Measurements from ENCODE around the gene TMEM250. TPM values are rescaled to one million over a fixed set of nuclear protein-coding genes. Genes with fewer than 3 reads are reported as not detected.
A peak's percentile ranks its signal among the peaks of the same experiment; 100 is the strongest.

TMEM250 gene
- total and polyA plus RNA-seq, 9 donors = 19.7 to 27.9 (median 22.9) TPM

DNA sequence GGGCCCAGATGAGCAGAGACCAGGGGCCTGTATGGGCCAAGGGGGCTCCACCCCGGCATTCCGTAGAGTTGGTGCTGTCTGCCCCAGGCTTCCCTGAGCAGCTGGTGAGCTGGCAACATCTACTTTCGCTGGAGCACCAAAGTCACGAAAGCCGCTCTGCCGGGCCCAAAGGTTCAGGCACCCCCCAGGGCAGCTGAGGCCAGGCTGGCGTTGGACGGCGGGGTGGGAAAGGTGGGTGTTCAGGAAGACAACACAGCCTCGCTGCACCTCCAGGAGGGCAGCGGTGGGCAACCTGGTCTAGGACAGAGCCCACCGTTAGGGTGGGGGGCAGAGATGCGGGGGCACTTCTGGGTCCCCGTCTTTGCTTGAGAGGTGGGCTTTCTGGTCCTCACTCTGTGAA, 30.1 kb upstream of the TMEM250 start:
- 74% methylated on average over 12 of the region's 14 CpGs for WGBS (ENCODE audit: insufficient coverage)
- H3K36me3 ChIP-seq (ENCODE audit: control insufficient read depth, insufficient read depth, low read length) = no peaks in the 10 kb centered on the region
- no peak overlapping the region for H3K27ac ChIP-seq (ENCODE audit: low read length)
- no peaks in the 10 kb centered on the region for H3K9me3 ChIP-seq (replicated peaks; ENCODE audit: control insufficient read depth, low read depth, low read length)
- no peak overlapping the region for H3K4me3 ChIP-seq (ENCODE audit: low read length)
- H3K27me3 ChIP-seq (ENCODE audit: control insufficient read depth, insufficient read depth, low read length) = peaks cover 43% of the 10 kb centered on the region
- no peak for DNase-seq
- peaks cover 15% of the 10 kb centered on the region for H3K4me1 ChIP-seq (ENCODE audit: control insufficient read depth, insufficient read depth, low read length)

DNA sequence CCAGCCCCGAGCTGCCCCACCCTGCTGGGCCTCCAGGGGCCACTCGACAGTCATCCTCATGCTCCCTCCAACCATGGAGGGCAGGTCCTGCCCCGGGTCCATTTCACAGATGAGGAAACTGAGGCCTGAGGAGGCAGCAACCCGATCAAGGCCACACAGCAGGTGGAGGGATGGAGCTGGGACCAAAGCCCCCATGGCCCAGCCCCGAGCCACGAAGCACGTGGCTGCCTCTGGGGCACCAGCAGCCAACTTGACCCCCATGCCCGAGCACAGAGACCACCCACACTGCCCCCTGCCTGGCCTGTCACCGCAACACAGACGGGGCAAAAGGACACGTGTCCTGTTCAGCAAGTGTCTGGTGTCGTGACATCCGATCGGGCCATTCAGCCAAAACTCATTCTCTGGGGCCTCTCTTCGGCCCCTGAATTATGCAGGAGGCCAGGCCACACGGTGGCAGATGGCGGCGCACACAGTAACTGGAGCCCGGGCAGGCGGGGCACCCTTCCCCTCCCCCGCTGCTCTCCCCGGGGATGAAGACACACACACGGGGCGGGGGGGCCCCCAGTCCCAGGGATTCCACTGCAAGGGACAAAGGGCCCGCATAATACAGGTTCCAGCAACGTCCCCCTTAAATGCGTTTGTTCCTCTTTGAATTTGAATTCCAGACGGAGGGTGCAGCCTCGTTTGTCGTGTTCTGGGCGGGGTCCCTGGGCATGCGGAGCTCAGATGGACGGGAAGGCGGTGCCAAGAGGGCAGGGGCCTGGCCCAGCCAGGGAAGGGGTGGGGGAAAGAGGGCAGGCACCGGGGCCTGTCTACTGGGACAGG, 29.4 kb upstream of the TMEM250 start:
- peak; percentile 19 for DNase-seq
- Histone ChIP-seq H3K36me3 (ENCODE audit: control insufficient read depth, insufficient read depth, low read length) (no peaks in the 10 kb centered on the region), H3K4me3 (ENCODE audit: low read length) (no peak overlapping the region), H3K27ac (ENCODE audit: low read length) (no peak overlapping the region), H3K9me3 (replicated peaks; ENCODE audit: control insufficient read depth, low read depth, low read length) (no peaks in the 10 kb centered on the region), H3K27me3 (ENCODE audit: control insufficient read depth, insufficient read depth, low read length) (peaks cover 48% of the 10 kb centered on the region), H3K4me1 (ENCODE audit: control insufficient read depth, insufficient read depth, low read length) (peaks cover 20% of the 10 kb centered on the region)
- 18% methylated on average over 34 of the region's 35 CpGs for WGBS (ENCODE audit: insufficient coverage)

DNA sequence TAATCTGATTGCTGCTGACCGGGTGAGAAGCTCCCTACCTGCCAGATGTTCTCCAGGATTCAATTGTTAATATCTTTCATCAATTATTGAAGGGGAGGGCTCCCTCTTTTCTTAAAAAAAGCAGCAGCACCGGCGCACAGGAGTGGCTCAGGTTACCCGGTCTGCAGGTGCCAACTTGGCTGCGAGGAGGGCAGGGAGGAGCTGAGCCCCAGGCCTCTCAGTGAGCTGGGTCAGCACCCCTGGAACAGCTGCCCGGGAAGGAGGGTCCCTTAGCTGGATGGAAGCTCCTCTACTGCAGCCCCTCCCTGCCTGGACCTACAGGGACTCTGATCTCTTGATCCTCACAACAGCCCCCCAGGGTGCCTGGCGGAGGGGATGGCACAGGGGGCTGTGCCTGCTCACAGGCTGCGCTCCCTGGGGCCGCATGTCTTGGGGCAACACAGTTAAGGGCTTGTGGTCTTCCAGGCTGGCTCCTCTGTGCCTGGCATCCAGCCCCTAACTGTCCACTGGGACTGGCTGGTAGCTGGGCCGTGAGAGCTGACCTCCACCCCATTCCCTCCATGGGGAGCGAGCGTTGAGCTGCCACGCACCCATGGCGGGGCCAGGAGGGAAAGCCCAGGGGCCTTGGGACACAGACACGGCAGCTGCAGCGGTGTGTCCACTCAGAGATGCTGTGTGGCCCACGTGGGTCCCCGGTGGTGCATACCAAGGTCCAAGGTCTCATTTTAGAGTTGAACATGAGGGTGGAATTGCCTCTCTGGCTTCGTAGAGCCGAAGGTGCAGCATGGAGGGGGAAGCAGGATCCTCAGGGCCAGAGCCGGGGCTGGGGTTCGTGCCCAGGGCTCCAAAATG, 28.6 kb upstream of the TMEM250 start:
- no peaks in the 10 kb centered on the region for H3K9me3 ChIP-seq (replicated peaks; ENCODE audit: control insufficient read depth, low read depth, low read length)
- H3K27ac ChIP-seq (ENCODE audit: low read length) = no peak overlapping the region
- peaks cover 24% of the 10 kb centered on the region for H3K4me1 ChIP-seq (ENCODE audit: control insufficient read depth, insufficient read depth, low read length)
- H3K36me3 ChIP-seq (ENCODE audit: control insufficient read depth, insufficient read depth, low read length) = no peaks in the 10 kb centered on the region
- no peak for DNase-seq
- peaks cover 53% of the 10 kb centered on the region for H3K27me3 ChIP-seq (ENCODE audit: control insufficient read depth, insufficient read depth, low read length)
- 71% methylated on average over 14 of the region's 22 CpGs for WGBS (ENCODE audit: insufficient coverage)
- H3K4me3 ChIP-seq (ENCODE audit: low read length) = no peak overlapping the region

DNA sequence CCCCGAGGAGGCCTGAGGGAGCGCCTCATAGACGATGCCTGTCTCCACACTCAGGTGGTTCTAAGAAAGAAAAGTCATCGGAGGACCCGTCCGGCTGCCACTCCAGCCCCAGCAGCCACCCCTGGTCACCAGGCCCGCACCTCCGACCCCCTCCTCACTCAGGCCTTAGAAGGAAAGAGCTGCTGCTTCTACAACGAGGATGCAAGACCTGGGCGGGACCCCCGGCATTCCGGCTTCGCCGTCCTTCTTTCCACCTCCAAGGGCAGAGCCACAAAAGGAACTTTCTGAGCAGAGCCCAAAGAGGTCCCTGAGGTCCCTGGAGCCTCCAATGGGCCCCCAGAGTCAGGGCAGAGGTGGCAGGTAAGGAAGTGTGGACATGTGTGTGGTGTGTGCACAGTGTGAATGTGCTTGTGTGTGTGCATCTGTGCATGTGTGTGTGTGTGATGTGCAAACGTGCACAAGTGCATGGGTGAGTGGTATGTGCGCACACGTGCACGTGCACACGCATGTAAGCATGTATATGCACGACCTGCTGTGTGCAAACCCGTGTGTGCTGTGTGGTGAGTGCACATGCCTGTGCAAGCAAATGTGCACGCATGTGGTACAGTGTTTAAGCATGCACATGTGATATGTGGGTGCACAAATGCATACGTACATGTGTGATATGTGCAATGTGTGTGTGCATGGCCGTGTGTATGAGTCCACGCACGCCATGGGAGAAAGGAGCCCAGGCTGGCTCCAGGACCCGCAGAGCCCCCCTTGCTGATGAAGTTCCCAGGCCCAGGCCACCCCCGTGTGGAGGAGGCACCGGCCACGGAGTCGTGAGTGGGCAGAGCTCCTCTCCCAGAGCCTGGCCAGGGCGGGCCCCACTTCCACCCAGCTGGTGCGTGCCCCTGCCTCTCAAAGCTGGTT, 27.7 kb upstream of the TMEM250 start:
- Histone ChIP-seq H3K9me3 (replicated peaks; ENCODE audit: control insufficient read depth, low read depth, low read length) (no peaks in the 10 kb centered on the region), H3K27ac (ENCODE audit: low read length) (no peak overlapping the region), H3K27me3 (ENCODE audit: control insufficient read depth, insufficient read depth, low read length) (peaks cover 49% of the 10 kb centered on the region), H3K36me3 (ENCODE audit: control insufficient read depth, insufficient read depth, low read length) (no peaks in the 10 kb centered on the region), H3K4me1 (ENCODE audit: control insufficient read depth, insufficient read depth, low read length) (peaks cover 27% of the 10 kb centered on the region), H3K4me3 (ENCODE audit: low read length) (no peak overlapping the region)
- no peak for DNase-seq
- WGBS (ENCODE audit: insufficient coverage) = 69% methylated on average over 30 of the region's 33 CpGs

DNA sequence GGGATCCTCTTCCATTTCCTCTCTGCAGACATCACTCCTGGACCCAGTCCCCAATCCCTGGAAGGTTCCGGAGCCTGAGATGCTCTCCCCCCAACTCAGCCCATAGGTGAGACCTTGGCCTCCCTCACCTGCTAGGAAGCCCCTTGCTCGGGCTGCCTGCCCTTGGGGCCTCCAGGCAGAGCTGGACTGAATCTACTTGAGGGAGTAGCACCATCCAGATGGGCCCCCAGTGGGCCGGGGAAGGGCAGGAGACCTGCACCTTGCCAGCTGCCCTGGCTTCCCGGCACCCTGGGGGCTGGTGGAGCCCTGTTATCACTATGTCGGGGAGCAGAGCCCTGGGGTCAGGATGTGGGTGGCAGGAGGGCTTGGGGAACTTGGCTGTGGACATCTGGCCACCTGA, 26.9 kb upstream of the TMEM250 start:
- Histone ChIP-seq H3K4me1 (ENCODE audit: control insufficient read depth, insufficient read depth, low read length) (peaks cover 27% of the 10 kb centered on the region), H3K27ac (ENCODE audit: low read length) (no peak overlapping the region), H3K9me3 (replicated peaks; ENCODE audit: control insufficient read depth, low read depth, low read length) (no peaks in the 10 kb centered on the region), H3K27me3 (ENCODE audit: control insufficient read depth, insufficient read depth, low read length) (peaks cover 45% of the 10 kb centered on the region), H3K36me3 (ENCODE audit: control insufficient read depth, insufficient read depth, low read length) (no peaks in the 10 kb centered on the region), H3K4me3 (ENCODE audit: low read length) (no peak overlapping the region)
- WGBS (ENCODE audit: insufficient coverage) = 55% methylated on average over 5 of the region's 5 CpGs
- no peak for DNase-seq

DNA sequence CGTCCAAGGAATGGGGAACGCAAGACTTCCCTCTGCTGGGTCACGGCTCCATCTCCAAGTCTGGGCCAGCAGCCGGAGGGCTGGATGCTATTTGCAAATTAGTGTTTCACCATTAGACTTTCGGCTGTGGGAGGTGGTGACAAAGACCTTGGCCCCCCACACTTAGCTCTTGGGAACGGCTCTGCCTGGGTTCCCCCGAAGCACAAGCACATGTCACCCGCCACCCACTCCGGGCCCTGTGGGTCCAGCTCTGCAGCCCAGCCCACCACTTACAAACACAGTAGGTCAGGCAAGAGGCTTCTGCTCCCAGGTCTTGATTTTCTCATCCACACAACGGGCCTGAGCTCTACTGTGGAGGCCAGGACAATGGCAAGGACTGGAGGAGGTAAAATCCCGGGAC, 25.8 kb upstream of the TMEM250 start:
- Histone ChIP-seq H3K27ac (ENCODE audit: low read length) (no peak overlapping the region), H3K4me3 (ENCODE audit: low read length) (no peak overlapping the region), H3K4me1 (ENCODE audit: control insufficient read depth, insufficient read depth, low read length) (peaks cover 27% of the 10 kb centered on the region), H3K9me3 (replicated peaks; ENCODE audit: control insufficient read depth, low read depth, low read length) (no peaks in the 10 kb centered on the region), H3K27me3 (ENCODE audit: control insufficient read depth, insufficient read depth, low read length) (peaks cover 38% of the 10 kb centered on the region), H3K36me3 (ENCODE audit: control insufficient read depth, insufficient read depth, low read length) (no peaks in the 10 kb centered on the region)
- no peak for DNase-seq
- 78% methylated on average over 10 of the region's 11 CpGs for WGBS (ENCODE audit: insufficient coverage)

DNA sequence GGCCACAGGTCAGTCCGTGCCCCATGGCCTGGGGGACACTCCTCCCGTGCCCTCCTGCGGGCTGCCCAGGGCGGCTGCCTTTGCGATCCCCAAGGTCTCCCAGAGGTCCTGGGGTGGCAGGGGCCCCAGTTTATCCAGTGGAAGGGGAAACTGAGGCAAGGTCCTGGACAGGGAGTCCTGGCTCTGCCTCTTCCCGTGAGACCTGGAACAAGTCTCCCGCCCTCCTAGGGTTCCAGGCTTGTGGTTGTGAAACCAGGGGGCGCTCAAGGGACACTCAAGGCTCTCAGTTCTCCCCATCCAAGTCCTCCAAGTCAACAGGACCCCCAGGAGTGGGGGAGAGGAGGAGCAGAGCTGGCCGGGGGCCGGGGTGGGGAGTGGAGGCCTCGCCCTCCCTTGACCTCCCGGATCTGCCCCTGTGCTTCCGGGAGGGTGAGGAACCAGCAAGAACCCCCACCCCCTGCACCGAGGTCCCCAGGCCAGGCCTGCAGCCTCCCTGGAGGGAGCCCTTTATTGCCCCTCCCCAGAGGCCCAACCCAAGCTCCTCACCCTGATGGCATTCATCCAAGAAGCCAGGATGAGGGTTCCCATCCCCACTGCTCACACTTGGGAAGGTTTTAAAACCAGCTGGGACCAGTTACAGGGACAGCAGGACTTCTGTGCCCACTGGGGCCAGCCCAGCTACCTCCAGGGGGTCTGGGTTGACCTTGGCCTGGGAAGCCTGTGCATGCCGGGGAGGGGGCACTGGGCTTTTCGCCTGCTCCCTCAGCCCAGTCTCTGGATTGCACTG, 24.7 kb upstream of the TMEM250 start:
- H3K36me3 ChIP-seq (ENCODE audit: control insufficient read depth, insufficient read depth, low read length) = no peaks in the 10 kb centered on the region
- WGBS (ENCODE audit: insufficient coverage) = 43% methylated on average over 8 of the region's 16 CpGs
- DNase-seq = peak; percentile 52
- peaks cover 35% of the 10 kb centered on the region for H3K27me3 ChIP-seq (ENCODE audit: control insufficient read depth, insufficient read depth, low read length)
- H3K4me3 ChIP-seq (ENCODE audit: low read length) = no peak overlapping the region
- H3K4me1 ChIP-seq (ENCODE audit: control insufficient read depth, insufficient read depth, low read length) = peaks cover 21% of the 10 kb centered on the region
- H3K27ac ChIP-seq (ENCODE audit: low read length) = no peak overlapping the region
- H3K9me3 ChIP-seq (replicated peaks; ENCODE audit: control insufficient read depth, low read depth, low read length) = no peaks in the 10 kb centered on the region

DNA sequence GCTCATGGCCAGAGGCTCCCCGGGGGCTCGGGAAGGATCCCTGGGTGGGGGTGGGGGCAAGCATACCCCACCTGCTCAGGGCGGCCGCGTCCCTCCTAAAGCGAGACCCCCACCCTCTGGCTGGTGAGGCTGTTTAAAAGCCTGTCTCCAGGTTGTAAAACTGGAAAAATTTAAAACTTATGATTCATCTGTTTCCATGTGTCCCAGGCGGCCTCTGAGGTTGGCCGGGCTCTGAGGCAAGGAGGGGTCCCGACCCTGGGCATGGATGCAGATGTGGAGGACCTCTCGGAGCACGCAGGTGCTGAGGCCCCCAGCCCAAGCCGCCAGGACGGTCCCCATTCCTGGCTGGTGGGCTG, 24.2 kb upstream of the TMEM250 start:
- 17% methylated on average over 7 of the region's 13 CpGs for WGBS (ENCODE audit: insufficient coverage)
- Histone ChIP-seq H3K4me1 (ENCODE audit: control insufficient read depth, insufficient read depth, low read length) (peaks cover 15% of the 10 kb centered on the region), H3K36me3 (ENCODE audit: control insufficient read depth, insufficient read depth, low read length) (no peaks in the 10 kb centered on the region), H3K27ac (ENCODE audit: low read length) (no peak overlapping the region), H3K27me3 (ENCODE audit: control insufficient read depth, insufficient read depth, low read length) (peaks cover 33% of the 10 kb centered on the region), H3K9me3 (replicated peaks; ENCODE audit: control insufficient read depth, low read depth, low read length) (no peaks in the 10 kb centered on the region), H3K4me3 (ENCODE audit: low read length) (no peak overlapping the region)
- no peak for DNase-seq

DNA sequence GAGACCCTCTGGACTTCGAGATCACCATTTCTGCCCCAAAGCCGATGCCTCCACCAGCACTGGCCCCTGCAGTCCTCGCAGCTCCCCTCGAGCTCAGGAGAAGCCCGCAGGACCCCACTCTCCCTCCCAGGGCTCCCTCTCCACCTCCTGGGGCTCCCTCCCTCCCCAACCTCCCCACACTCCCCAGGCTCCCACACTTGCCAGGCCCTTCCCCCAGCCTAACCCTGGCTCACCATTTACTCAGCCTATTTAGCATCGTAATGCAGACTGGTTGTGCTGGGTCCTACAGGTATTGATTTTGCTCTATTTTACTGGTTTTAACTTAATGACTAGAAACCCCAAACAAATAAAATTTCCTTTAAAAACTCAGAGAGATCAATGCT, 23.7 kb upstream of the TMEM250 start:
- peaks cover 13% of the 10 kb centered on the region for H3K4me1 ChIP-seq (ENCODE audit: control insufficient read depth, insufficient read depth, low read length)
- no peaks in the 10 kb centered on the region for H3K36me3 ChIP-seq (ENCODE audit: control insufficient read depth, insufficient read depth, low read length)
- H3K9me3 ChIP-seq (replicated peaks; ENCODE audit: control insufficient read depth, low read depth, low read length) = no peaks in the 10 kb centered on the region
- WGBS (ENCODE audit: insufficient coverage) = 82% methylated on average over 5 of the region's 6 CpGs
- H3K4me3 ChIP-seq (ENCODE audit: low read length) = no peak overlapping the region
- H3K27ac ChIP-seq (ENCODE audit: low read length) = no peak overlapping the region
- peaks cover 33% of the 10 kb centered on the region for H3K27me3 ChIP-seq (ENCODE audit: control insufficient read depth, insufficient read depth, low read length)
- no peak for DNase-seq
